Stimulated activated CD4-positive, alpha-beta T cell treated with anti-CD3 and anti-CD28 coated beads, Interleukin-2, amount 100 ng/mL, for 48 hours (primary cell): Measurements from ENCODE around the gene DLGAP5.

Experiments
- DNase-seq, 2 donors: peaks; one replicate each; pipeline ENCODE4 v3.0.0-alpha.2; 2020

Gene DLGAP5

DNA sequence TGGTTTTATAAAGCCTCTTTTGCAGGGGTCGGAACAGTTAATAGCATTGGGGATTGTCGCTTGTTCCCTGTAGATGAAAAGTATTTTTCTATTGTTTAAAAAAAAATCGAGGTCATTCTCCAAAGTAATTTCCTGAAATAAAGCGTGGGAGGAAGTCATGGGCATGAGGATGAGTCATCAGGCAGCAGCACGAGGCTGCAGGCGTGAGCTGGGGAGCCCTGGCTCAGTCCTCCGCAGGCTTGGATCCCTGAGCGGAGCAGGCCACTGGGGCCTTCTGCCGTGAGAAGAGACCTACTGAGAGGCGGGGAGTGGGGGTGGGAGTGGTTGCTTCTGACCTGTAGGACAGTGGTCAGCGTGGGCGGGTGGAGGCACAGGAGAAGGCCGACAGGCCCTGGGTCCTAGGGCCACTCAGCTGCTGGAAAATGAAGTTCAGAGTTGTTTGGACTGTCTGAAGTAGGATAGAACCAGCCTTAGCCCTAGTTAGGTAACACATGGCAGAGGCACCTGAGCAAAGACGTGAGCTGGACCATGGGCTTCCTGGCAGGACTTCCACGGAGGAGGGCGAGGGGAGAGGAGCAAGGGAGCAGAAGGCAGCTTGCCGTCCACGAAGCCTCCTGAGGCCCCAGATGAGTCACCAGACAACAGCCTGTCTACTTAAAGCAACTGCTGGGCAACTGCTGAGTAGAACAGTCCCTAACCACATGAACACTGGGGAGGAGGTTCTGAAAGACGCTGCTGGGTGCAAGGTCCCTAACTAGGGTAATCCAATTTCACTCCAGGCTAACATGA is 83.4 kb downstream of the DLGAP5 start:
- peak; percentile 25 to 34 for DNase-seq

DNA sequence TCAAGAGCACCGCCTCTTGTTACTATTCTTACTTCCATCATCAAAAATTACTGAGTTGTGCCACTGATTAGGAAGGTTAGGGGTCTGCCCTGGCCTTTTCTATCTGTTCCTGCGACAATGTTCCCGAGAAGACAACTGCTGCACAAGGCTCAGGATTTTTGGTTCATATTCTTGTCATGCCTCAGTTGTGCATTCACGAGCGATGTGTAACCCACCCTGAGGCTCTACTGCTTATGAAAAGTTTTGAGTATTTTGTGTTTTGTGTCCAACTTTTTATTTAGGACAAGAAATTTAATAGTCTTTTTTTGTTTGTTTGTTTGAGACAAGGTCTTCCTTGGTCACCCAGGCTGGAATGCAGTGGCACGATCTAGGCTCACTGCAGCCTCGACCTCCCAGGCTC is 85.4 kb downstream of the DLGAP5 start:
- DNase-seq = no peak

DNA sequence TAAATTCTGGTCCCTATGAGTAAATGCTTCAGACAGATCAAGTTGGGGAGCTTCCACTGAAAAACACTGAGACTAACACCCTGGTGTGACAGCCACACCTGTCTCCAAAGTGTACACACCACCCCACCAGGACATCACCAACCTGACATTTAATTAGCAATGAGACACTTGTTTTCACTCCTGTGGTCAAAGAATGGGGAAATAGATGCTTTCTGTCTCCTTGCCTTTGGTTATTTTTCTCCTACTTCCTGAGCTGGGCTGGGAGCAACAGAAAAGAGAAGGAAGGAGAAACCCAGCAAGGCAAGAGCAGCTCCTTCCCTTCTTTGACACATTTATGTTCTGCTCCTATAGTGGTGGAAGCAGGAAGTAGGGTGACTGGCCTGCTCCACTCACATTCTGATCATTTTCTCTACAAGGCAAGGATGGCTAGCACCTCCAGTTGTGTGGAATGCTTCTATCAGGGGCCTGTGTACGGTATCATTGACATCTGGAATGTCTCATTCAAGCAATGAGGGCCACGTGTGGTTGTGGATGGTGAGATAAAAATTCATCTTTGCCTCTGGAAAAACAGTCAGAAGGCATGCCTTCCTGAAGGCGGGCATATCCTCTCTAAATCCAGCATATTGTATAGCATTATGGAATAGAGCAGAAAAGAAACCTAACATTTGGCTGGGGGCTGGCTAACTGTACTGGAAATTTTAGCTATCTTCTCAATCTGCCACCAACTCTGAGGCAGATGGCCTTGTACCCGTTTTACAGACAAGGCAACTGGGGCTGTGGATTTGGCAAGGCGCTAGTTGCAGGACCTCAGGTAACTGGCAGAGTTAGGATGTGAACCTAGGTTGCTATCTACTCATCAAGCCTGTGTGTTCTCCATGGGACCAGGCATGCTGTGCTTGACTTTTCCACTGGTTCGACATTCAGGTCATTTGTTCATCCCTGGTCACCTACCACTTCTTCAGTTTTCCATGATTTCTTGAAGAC is 87.1 kb downstream of the DLGAP5 start:
- DNase-seq = no peak

DNA sequence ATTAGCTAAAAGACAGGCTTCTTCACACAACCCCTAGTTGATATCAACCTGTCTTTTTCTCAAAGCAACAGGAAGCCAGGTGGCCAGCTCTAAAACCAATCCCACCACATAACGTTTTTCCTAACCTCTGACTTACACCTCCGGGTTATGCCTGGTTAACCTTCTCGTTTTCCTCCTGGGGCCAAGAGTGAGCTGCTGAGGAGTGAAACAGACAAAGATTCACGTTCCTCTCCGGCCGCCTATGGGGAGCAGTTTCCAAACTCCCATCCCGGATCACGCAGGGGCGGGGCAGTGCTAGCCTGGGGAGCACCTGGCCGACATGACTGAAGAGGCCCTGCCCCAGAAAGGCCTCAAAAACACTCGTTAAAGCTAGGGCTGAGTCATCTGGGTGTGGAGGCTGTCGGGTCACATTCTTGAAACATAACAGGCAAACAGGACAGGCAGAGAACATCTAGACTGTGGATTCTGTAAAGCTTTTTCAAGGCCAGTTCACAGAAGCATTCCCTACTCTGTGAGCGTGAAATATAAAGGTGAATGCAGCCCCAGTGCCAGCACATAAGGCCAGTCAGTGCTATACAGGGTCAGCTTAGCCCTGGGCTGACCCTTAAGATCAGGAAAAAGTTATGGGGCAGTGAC is 88.3 kb downstream of the DLGAP5 start:
- DNase-seq = peak; percentile 15 to 36

DNA sequence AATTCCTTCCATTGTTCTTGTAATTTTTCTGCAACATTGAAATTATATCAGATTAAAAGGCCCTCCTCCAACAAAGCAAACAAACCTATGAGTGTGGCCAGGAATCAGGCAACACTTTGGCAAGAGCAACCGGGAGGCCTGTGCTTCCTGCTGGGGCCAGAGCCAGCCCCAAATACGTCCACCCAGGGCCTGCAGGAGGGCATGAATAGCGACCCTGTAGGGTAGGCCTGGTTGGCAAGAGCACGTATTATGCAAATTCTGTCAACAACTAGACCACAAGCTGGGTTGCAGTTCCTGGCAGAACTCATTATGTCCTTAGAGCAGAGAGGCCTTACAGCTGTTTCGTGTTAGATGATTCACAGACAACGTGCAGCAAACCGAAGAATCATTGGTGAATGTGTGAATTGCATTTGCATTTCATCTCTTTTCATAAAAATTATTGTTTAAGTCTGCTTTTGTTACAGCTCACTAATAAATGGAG is 89.2 kb downstream of the DLGAP5 start:
- DNase-seq = peak in 1 of 2 donors; percentile 18

DNA sequence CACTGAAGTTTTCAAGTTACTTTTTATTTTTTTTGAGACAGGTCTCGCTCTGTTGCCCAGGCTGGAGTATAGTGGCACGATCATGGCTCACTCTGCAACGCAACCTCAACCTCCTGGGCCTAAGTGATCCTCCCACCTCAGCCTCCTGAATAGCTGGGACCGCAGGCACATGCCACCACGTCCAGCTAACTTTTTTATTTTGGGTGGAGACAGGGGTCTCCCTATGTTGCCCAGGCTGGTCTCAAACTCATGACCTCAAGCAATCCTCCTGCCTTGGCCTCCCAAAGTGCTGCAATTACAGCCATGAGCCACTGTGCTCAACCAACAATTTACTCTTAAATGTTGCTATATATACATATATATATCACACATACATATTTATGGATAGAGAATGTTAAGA is 89.7 kb downstream of the DLGAP5 start:
- no peak for DNase-seq

DNA sequence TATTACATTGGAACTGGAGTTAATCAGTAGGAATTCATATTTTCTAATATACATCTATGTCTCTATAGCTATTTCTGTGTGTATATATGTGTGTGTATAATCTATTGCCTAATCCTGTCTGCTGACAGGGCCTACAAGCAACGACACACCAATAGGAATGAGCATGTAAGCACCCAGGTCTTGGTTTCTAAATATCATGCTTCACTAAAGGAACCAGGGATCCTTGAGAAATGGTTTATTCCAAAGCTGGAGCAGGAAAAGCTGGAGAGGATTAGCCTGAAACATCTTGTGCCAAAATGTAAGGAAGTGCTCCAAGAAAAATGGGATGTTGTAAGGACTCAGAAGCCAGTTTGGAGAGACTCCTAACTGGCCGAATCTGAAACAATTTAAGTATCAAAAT is 91.6 kb downstream of the DLGAP5 start:
- DNase-seq = no peak

DNA sequence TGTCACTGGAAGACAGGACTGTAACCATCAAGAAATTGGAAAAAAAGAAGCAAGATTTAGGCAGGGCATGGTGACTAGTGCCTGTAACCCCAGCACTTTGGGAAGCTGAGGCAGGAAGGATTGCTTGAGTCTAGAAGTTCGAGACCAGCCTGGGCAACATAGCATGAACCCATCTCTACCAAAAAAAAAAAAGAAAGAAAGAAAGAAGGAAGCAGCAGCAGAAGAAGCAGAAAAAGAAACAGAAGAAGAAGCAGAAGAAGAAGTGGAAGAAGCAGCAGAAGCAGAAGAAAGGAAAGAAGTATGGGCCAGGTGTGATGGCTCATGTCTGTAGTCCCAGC is 92.9 kb downstream of the DLGAP5 start:
- DNase-seq = no peak
